M059J (cell line): Measurements from ENCODE around the gene HSD3B1. TPM values are rescaled to one million over a fixed set of nuclear protein-coding genes. Genes with fewer than 3 reads are reported as not detected.
A peak's percentile ranks its signal among the peaks of the same experiment; 100 is the strongest.
"Not testable (repeated sequence)": the region's sequence is repeated elsewhere in the genome, so short reads cannot be mapped to it uniquely, and the experiment has no call there.

Source experiments
- DNase-seq: peaks from one replicate; pipeline ENCODE4 v3.0.0-alpha.2; 2012; ENCODE audit warnings: low read depth
- total RNA-seq: library from RNA; depleted of rRNA; stranded (reverse); fragments of >200 nt; shearing (Covaris generic); gene quantifications from 2 replicates; pipeline ENCODE4 v1.2.3, GENCODE V29; 2014; rRNA removed

Gene HSD3B1
- total RNA-seq, 1 experiment from 2014 or later, result not detected

DNA sequence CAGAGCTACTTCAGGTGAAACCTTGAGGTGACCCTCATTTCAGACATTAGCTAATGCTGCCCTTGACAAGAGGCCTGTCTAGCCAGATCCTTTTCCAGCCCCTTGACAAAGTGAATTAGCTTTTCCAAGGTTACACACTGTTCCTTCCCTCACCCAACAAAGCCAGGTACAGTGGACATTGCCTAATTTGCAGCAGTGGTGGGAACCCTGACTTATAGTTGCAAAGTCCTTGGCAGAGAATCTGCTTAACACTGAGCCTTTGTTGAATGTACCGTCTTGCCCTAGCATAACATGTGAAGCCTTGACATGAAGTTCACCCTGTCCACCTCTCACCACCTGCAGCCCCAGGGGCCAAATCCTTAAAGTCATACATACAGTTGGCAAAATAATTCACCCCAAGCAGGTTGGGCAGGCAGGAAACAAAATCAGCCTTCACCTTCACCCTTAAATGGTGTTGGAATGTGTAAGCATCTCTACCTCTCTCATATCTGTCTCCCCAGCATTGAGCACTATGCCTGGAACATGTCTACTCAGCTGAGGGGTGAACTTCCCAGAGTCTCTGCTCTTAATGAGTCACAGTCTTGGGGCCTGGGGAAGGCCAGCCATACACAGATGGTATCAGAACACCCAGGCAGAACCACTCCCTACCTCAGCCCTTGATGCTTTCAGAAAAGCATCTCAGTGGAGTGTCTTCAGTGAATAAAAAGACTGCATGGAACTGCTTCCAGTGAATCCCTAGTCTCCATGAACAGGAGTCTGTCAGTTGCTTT is 46.5 kb downstream of the HSD3B1 start:
- peak; percentile 17 for DNase-seq

DNA sequence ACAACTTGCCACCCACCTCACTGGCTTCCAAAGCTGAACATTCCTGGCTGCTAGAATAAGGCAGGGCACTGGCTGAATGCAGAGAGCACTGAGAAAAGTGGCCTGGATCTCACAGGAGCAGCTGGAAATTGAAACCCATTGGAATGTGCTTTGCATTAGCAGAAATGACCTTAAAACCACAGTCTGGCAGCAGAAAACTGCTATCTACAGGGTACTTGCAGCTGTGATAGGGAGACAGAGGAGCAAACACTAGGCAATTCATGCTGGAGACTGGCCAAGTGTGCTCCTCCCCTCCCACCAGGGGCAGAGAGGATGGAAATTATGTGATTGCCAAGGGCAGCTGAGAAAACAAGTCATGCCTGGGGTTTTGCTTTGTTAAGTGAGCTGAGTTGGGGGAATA is 47.2 kb downstream of the HSD3B1 start:
- DNase-seq, result peak; percentile 52

DNA sequence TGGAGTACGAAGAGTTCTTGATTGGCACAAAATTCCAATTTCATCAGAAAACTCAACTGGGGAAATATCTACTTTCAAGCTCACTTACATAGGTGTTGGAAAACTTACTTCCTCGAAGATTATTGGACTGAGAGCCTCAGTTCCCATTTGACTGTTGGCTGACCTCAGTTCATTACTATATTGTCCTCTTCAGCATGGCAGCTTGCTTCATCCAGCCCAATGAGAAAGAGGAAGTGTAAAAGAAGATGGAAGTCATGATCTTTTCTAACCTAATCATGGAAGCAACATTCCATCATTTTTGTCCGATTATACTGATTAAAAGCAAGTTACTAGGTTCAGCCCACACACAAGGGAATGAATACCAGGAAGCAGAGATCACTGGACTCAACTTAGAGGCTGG is 49.4 kb downstream of the HSD3B1 start:
- DNase-seq, result no peak

DNA sequence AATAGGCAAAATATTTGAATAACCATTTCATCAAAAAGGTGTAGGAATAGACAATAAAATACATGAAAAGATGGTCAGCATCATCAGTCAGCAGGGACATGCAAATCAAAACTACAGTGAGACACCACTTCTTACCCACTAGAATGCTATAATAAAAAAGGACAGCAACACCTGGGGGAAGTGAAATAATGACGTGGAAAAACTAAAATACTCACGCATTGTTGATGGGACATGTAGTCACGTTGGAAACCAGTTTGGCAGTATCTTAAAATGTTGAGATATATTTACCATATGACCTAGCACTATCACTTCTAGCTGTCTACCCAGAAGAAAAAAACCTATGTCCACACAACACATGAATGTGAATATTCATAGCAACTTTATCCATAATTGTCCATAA is 53.4 kb downstream of the HSD3B1 start:
- not testable (repeated sequence) for DNase-seq

DNA sequence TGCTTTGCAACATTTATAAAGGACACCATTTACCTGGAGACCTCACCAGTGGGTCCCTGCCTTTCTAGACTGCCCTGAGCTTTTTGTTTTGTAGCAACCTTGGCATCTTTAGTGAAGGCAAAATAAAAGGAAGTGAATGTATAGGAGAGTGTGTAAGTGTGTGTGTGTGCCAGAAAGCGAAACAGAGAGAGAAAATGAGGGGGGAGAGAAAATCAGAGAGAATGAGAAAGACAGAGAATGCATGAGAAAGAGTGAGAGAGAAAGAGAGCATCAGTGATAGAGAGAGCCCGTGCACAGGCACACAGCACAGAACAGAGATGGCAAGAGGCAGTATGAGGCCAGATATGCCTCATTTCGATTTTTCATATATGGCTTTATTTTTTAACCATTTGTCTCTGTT is 57.5 kb downstream of the HSD3B1 start:
- no peak for DNase-seq

Other genes starting within 250 kb of the HSD3B1 start
- not detected in 2 replicates for gene HAO2, start 138.4 kb upstream of the HSD3B1 start, total RNA-seq
- gene HSD3B2, start 92.1 kb upstream of the HSD3B1 start, total RNA-seq, result not detected in 2 replicates
- 2.2 and 5.2 TPM in 2 replicates for gene ZNF697, start 141.1 kb downstream of the HSD3B1 start, total RNA-seq
- gene PHGDH, start 204.7 kb downstream of the HSD3B1 start, total RNA-seq, result 35.5 and 52.1 TPM in 2 replicates